ENCODE results near the gene FLT3LG.

DNA sequence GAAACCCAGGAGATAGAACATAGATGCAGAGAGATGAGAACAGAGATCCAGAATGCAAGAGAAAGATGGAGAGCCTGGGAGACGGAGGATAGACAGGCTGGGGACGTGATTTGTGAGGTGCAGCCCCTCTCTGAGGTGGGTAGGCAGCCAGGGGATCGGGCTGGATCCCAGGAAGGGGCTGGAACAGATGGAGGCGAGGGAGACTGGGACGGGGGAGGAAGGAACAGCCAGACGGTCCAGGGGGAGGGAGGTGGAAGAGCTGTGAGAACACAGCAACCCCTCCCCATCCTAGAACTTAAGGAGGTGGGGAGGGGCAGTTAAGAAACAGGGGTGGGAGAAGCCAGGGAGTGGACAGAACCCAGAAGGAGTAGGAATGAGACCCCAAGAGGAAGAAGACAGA lies 35.8 kb upstream of the FLT3LG start:
- TF ChIP-seq, protein P1, sequence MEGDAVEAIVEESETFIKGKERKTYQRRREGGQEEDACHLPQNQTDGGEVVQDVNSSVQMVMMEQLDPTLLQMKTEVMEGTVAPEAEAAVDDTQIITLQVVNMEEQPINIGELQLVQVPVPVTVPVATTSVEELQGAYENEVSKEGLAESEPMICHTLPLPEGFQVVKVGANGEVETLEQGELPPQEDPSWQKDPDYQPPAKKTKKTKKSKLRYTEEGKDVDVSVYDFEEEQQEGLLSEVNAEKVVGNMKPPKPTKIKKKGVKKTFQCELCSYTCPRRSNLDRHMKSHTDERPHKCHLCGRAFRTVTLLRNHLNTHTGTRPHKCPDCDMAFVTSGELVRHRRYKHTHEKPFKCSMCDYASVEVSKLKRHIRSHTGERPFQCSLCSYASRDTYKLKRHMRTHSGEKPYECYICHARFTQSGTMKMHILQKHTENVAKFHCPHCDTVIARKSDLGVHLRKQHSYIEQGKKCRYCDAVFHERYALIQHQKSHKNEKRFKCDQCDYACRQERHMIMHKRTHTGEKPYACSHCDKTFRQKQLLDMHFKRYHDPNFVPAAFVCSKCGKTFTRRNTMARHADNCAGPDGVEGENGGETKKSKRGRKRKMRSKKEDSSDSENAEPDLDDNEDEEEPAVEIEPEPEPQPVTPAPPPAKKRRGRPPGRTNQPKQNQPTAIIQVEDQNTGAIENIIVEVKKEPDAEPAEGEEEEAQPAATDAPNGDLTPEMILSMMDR (IDR thresholded peaks at IDR 0.05) = no peak
- TF ChIP-seq POLR2A (IDR thresholded peaks at IDR 0.05) (no peak), POLR2AphosphoS5 (IDR thresholded peaks at IDR 0.05) (no peak)

All from transverse colon (tissue), 4 donors.